ENCODE data around the gene FMN2.

- TF ChIP-seq, protein P1, sequence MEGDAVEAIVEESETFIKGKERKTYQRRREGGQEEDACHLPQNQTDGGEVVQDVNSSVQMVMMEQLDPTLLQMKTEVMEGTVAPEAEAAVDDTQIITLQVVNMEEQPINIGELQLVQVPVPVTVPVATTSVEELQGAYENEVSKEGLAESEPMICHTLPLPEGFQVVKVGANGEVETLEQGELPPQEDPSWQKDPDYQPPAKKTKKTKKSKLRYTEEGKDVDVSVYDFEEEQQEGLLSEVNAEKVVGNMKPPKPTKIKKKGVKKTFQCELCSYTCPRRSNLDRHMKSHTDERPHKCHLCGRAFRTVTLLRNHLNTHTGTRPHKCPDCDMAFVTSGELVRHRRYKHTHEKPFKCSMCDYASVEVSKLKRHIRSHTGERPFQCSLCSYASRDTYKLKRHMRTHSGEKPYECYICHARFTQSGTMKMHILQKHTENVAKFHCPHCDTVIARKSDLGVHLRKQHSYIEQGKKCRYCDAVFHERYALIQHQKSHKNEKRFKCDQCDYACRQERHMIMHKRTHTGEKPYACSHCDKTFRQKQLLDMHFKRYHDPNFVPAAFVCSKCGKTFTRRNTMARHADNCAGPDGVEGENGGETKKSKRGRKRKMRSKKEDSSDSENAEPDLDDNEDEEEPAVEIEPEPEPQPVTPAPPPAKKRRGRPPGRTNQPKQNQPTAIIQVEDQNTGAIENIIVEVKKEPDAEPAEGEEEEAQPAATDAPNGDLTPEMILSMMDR (IDR thresholded peaks at IDR 0.05): no peak
- TF ChIP-seq EZH2 (IDR thresholded peaks at IDR 0.05): no peak
- TF ChIP-seq EZH2phosphoT487 (IDR thresholded peaks at IDR 0.05): no peak
Measured at GRCh38 chr1:240210026-240210425, 118.3 kb downstream of the FMN2 start.
